Measurements from ENCODE around the gene RPN2.
"Not testable (repeated sequence)": the region's sequence is repeated elsewhere in the genome, so short reads cannot be mapped to it uniquely, and the experiment has no call there.

RPN2 gene

GRCh38 chr20:37178839-37179682 lies at the start of gene RPN2, which contains the start of gene MROH8:
TSS of gene RPN2 (plus strand) at chr20:37179330. CDS start at chr20:37179357, 27 bp downstream.
TSS of gene MROH8 (minus strand) at chr20:37179548.
- DNase-seq, result peak; percentile 95

- DNase-seq, result no peak
These were observed 47.6 kb upstream of the RPN2 start for GRCh38 chr20:37131486-37131885.

- DNase-seq, result no peak
These were observed 45.2 kb upstream of the RPN2 start for GRCh38 chr20:37133952-37134351.

- no peak for DNase-seq
These were observed 41.6 kb upstream of the RPN2 start for GRCh38 chr20:37137547-37137946.

GRCh38 chr20:37142708-37143107 lies 36.4 kb upstream of the RPN2 start:
- DNase-seq, result no peak

GRCh38 chr20:37144856-37145404 lies 34.2 kb upstream of the RPN2 start:
- DNase-seq, result no peak

- no peak for DNase-seq
These were observed 31.9 kb upstream of the RPN2 start for GRCh38 chr20:37147250-37147649.

GRCh38 chr20:37150864-37151263 lies 28.3 kb upstream of the RPN2 start:
- not testable (repeated sequence) for DNase-seq

- DNase-seq, result no peak
These were observed 27.6 kb upstream of the RPN2 start for GRCh38 chr20:37151529-37151928.

GRCh38 chr20:37152284-37152683 lies 26.8 kb upstream of the RPN2 start:
- no peak for DNase-seq

GRCh38 chr20:37154684-37155298 lies 24.3 kb upstream of the RPN2 start:
- DNase-seq, result no peak

- DNase-seq, result no peak
These were observed 23.1 kb upstream of the RPN2 start for GRCh38 chr20:37155987-37156386.

GRCh38 chr20:37158248-37158647 lies 20.9 kb upstream of the RPN2 start:
- no peak for DNase-seq

- DNase-seq, result no peak
These were observed 18.4 kb upstream of the RPN2 start for GRCh38 chr20:37160683-37161082.

GRCh38 chr20:37161830-37162549 lies 17.1 kb upstream of the RPN2 start:
- DNase-seq, result no peak

- no peak for DNase-seq
These were observed 16.5 kb upstream of the RPN2 start for GRCh38 chr20:37162646-37163045.

GRCh38 chr20:37163832-37164554 lies 15.1 kb upstream of the RPN2 start:
- no peak for DNase-seq

- no peak for DNase-seq
These were observed 14.1 kb upstream of the RPN2 start for GRCh38 chr20:37165031-37165430.

GRCh38 chr20:37166867-37167266 lies 12.3 kb upstream of the RPN2 start:
- no peak for DNase-seq

- DNase-seq, result no peak
These were observed 6.3 kb upstream of the RPN2 start for GRCh38 chr20:37172836-37173235.

- no peak for DNase-seq
These were observed 774 bp downstream of the RPN2 start for GRCh38 chr20:37179683-37180524.

GRCh38 chr20:37185686-37186085 lies 6.6 kb downstream of the RPN2 start:
- DNase-seq, result no peak
